Sciatic nerve (tissue), 2 donors: ENCODE data around the gene ZIC4. TPM values are rescaled to one million over a fixed set of nuclear protein-coding genes. Genes with fewer than 3 reads are reported as not detected.

Experiments
- ATAC-seq: fragments of 200-7000 bp; cut with Tn5 transposase; one replicate; pipeline ENCODE4 v1.9.1; 2020; ENCODE audit warnings: mild to moderate bottlenecking, moderate library complexity
- DNase-seq: peaks from one replicate; pipeline ENCODE4 v3.0.0-alpha.2; 2020; ENCODE audit warnings: low spot score
- intact Hi-C: fragments of 100-400 bp; cut with DNase I; formaldehyde crosslinking; loops from one replicate; pipeline ENCODE4 v1.14.2; 2022
- total RNA-seq: library from RNA; stranded (reverse); fragmentation: NEBNext Ultra II Directional; extraction: Animal tissue kit (Norgen Biotek cat#: 25700); gene quantifications from one replicate; pipeline ENCODE4 v1.2.1, GENCODE V29; 2021
- donor health status: DM: no; HTN: no; CAD: no.
- donor health status: DM: no; HTN: no; CAD: no.

ZIC4 gene
- 0.62 TPM for total RNA-seq

DNA sequence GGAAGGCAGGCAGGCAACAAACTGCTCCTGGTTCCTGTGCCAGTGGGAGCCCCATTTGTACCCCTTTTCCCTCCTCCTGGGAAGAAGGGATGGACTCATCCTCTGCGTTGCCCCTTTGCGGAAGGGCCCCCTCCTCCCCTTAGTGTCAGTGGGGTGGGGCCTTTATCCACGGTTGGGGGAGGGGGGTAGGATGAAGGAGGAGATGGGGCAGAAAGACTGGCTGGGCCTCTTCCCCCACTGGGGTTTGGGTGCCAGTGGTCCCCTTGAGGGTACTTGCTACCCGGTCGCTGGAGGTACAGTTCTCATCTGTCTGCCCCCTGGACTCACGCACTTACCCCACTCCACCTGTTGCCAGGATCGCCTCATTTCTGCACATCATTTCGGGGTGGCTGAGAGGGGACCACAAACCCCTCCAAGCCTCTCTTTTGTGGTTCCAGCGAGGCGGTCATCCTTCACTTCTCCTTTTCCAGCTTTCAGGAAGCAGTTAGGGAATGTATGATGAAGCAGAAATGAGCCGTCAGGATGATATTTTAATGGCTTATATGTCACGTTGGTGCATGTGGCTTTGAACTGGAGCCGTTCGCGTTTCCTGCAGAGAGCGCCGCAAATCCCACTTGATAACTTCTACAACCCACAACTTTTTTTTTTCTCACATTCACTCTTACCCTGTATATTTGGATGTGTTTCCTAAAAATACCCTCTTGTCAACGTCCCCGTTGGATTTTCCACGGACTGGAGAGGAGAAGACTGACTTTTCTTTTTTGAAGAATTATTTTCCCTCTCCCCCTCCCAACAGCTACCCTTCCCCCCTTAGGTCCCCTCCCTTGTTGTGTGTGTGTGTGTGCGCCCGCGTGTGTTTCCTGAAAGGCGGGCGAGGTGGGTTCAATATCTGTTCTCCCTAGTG lies at the start of gene ZIC4:
Gene ZIC4 (minus strand): TSS at position 516 of the 904 bp plus-strand sequence. CDS start 3,746 bp downstream, outside the sequence.
- no peak for DNase-seq
- intact Hi-C loops = no loop called here

DNA sequence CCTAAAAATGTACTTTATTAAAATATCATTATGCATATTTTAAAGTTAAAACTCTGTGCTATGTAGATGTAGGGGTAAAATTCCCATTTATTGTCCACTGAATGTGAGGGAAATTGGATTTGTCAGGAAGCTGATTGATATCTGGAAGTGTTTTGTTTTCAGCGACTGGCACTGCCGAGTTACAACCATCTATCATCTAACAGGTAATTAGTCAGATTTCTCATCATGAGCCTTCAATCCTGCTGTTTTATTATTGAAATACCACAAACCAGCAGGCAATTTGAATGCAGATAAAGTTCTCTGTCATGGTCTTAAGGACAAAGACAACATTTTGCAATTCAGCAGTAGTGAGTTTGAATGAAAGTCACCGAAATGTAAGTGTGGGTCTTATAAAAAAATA lies 43.3 kb upstream of the ZIC4 start:
- intact Hi-C loops = loop anchor here (5.0 kb wide), 1 partner anchor 712 kb away; no protein-coding TSS in a partner anchor
- ATAC-seq = no peak
- DNase-seq = no peak

More for the DNA sequence above, at the start of gene ZIC4:
- no peak for ATAC-seq

DNA sequence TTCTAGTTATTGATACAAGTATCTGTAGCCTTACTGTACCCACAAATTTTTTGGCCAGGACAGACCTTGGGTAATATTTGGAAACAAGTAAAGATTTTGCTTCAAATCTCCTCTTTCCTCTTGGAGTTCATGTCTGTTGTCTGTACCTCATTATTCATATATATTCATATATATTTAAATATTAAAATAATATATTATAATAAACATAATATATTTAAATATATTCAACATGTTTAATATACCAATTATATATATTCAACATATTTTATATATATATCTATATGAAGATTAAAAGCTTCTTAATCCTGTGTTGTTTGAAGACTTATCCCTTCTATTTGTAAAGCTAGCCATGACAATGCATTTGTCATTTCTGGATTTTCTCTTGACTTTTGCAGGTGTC lies 40.9 kb upstream of the ZIC4 start:
- intact Hi-C loops = no loop called here
- ATAC-seq (no peak), DNase-seq (no peak)

DNA sequence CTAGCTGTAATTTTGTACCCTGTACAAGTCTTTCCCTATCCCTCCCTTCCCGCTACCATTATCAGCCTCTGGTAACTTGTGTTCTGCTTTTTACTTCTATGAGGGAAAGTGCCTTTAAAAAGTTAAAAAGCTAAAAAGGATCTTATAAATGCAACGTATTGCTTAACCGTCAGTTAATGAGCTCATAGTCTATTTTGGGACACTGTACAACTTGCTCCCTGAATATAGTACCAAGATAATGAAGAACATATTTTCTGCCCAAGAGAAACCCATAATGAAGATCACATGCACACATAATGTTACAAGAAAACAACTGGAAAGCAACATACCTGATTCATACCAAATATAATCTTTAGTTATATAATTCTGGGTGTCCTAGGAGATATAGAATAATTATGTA lies 25.4 kb upstream of the ZIC4 start:
- no peak for DNase-seq
- ATAC-seq = no peak
- intact Hi-C loops = no loop called here

DNA sequence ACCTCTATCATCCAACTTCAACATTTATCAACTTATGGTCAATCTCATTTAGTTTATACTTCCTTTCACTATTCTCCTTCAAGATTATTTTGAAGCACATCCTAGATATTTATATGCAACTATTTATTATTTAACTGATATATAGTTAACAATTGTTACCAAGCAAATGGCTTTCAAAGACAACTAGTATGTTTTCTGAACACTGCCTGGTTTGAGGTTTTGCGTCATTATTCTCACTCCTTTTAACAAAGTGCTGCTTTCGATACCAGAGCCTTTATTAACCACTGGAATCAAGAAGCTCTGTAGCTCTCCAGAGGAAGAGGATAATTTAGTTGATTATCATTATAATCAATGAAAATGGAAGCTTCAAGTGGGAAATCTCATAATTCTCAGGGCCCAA lies 22.4 kb upstream of the ZIC4 start:
- intact Hi-C loops = loop anchor here (10.0 kb wide), 1 partner anchor 54 kb away; no protein-coding TSS in a partner anchor
- ATAC-seq (no peak), DNase-seq (no peak)

DNA sequence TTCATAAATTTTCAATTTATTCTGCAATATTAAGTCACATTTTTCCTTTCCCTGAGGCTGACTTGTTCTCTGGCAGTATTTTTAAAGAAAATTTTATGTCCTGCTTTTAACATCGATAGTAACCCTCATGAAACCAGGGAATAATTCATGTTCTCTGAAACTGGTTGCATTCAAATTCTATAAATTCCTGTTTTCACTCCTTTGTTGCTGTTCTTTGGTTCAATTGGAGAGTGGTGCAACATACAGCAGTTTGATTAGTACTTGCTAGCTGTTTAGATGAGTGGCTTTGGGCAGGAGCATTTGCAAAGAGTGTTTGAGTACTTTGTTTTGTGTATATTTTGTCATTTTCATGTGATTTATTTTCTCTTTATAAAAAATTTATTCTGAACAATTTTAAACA lies 22.0 kb upstream of the ZIC4 start:
- DNase-seq (no peak), ATAC-seq (no peak)
- intact Hi-C loops = loop anchor here (10.0 kb wide), 1 partner anchor 54 kb away; no protein-coding TSS in a partner anchor

DNA sequence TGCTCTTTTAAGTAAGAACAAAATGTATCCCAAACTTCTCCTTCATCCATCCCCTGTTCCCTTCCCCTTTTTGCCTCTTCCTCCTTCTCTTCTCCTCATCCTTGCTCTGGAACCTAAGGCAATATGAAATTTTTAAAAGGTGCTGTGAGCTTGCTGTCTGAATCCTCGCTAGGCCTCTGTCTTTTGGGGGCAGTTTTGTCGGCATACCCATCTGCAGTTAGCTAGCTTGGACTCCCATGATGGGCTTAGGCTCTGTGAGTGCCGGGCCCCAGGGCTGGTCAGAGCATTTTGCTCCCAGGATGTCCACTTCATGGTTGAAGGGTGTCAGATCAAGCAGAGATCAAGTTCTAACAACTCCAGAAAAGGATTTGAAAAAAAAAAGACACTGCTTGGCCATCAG lies 21.4 kb upstream of the ZIC4 start:
- ATAC-seq (no peak), DNase-seq (no peak)
- intact Hi-C loops = loop anchor here (10.0 kb wide), 1 partner anchor 53 kb away; no protein-coding TSS in a partner anchor

DNA sequence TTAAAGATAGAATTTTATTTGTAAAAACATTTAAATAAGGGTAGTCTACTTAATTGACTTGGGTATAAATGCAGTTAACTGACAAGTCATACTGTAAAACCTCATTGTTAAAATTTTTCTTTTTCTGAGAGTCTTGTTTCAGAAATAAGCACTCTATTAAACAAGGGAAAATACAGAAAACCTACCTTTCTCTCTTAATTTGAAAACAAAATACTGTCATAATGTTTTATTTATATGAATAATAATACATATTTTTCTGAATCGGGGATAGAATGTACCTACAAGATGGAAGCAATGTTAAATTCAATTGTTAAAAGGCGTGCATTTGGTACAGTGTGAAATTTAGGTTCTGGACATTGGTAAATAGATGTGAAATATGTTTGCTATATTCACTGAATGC lies 20.6 kb upstream of the ZIC4 start:
- ATAC-seq (no peak), DNase-seq (no peak)
- intact Hi-C loops = loop anchor here (10.0 kb wide), 1 partner anchor 52 kb away; no protein-coding TSS in a partner anchor

DNA sequence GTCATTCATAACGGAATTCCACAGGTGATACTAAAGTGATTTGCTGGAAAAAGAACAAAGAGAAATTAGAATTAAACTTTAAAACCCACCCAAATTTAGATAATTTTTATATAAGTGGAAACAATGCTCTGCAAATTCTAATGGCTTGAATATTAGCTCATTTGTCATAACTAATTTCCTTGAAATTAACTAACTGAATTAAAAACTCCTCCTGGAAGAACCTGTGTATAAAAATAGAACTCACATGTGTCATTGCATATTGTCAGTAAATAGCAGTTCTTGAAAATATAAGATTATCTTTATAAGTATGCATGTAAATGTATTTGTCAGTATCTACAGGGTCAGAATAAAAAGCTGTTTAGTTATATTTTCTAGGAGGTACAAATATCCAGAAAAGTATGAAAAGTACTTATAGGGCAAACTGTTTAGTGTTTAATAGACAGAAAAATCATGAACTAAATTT lies 19.1 kb upstream of the ZIC4 start:
- DNase-seq (no peak), ATAC-seq (no peak)
- intact Hi-C loops = loop anchor here (10.0 kb wide), 1 partner anchor 51 kb away; no protein-coding TSS in a partner anchor

DNA sequence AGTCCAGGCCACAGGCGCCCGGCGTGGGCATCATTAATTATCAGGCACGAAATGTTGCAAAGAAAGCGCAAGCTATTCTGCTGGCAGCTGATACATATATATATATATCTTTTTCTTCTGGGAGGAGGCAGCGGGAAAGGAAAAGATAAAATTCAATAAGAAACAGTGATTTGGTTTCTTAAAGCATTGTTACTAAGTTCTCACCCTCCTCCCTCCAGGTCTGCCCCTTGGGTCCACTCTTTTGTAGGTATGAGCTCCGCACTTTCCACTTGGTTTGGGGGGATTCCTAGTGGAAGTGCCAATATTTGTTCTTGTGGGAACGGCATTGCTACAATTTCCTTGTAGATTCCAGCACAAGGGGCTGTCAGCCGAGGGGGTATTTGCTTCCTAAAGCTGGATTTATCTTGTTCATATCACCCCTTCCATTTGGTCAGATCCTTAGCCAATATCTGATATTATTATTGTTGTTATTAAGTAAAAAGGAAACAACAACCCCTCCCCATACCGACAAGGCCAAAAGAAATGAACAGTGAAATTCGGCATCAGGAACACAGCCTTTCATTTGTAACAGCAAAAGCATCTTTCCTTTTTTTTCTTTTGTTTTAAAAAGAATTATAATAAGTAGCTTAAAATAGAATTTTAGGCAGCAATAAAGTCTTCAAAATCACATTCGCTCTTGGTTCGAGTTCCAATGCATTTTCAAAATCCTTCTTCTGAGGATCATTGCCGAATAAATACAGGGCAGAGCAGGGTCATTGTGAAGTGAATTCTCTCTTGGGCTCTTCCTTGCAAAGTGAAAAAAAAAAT lies 18.4 kb upstream of the ZIC4 start:
- ATAC-seq (no peak), DNase-seq (no peak)
- intact Hi-C loops = loop anchor here (10.0 kb wide), 1 partner anchor 50 kb away; no protein-coding TSS in a partner anchor

DNA sequence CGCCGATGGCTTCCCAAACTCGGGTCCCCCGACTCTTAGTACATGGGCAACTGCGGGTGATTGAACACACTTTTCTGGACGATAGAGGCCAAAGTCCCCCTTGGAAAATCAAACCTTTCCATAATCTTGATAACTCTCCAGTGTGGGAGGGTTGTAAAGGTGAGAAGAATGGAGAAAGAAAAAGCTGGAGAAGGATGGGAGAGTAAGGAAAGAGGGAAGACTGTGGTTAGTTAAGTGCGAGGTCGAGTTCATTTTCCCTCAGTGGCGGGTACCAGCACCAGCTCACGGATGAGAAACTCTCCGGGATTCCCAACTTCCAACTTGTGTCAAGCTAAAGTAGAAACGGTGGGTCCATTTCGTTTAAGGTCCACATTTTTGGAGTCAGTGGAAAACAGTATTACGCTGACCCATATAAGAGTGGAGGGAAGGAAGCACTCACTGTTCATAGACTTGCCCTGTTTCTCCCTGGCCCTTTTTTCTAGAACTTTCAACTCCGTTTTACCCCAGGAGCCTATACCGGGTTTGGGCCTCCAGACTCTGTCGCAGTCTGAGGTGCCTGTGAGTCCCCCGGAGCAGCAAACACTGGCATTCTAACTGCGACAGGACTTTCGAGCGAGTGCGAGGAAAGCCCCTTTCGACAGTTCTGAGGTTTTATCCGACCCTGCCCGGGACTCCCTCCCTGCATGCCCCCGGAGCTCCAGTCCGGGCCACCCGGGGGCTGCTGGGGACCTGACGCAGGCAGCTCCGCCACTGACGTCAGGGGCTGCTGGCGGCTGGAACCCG lies 17.6 kb upstream of the ZIC4 start:
- intact Hi-C loops = loop anchor here (10.0 kb wide), 1 partner anchor 49 kb away; no protein-coding TSS in a partner anchor
- no peak for DNase-seq
- no peak for ATAC-seq

DNA sequence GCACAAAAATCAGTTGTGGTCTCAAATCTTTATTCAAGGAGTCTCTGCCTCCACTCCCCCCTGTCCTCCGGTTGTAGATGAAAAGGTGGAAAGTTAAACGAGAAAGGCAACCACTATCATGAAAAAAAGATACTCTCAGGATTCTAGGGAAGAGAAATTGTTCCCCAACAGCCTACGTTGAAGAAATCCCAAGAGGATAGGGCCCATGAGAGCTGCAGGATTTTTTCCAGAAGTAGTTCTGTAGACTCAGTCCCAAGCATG lies 17.1 kb upstream of the ZIC4 start:
- intact Hi-C loops = loop anchor here (10.0 kb wide), 1 partner anchor 49 kb away; no protein-coding TSS in a partner anchor
- DNase-seq (no peak), ATAC-seq (no peak)

DNA sequence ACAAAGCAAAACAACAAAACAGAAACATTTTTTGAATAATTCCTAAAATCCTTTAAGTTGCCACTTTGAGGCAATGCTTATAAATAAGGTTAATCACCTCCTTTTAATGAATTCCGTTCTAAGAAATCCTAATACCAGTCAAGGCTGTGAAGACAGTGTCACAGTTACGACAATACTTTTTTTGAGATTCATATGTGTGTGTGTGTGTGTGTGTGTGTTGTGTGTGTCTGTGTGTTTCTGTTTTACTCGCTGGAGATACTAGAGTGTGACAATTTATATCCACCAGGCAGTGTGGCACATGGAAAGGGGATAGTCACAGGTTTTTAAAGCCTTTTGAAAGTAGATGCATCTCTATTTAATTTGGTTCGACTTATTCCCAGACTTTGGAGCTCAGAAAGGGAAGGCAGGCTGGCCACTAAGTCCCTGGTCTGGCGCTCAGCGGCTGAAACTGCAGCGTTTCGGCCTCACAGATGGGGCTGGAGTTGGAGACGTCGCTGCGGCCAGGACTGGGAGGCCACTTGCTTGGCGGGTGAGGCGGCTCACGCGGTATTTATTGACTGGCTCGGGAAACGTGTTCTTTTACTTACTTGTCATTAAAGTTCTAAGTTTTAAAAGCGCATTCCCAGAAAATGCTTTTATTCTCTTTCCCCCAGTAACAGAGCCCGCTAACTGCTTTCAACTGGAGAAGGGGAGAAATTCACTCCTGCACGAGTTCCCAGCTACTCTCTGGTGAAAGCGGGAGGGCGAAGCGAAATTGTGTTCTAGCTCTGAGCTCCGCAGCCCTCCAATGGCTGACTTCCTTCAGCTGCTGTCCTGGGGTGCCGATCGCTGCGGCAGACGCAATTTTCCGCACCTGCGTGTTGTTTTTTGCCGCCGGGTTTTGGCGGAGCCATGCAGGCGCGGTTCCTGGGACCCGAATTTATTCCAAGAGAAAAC lies 16.5 kb upstream of the ZIC4 start:
- intact Hi-C loops = loop anchor here (10.0 kb wide), 1 partner anchor 48 kb away; no protein-coding TSS in a partner anchor
- ATAC-seq (no peak), DNase-seq (no peak)

DNA sequence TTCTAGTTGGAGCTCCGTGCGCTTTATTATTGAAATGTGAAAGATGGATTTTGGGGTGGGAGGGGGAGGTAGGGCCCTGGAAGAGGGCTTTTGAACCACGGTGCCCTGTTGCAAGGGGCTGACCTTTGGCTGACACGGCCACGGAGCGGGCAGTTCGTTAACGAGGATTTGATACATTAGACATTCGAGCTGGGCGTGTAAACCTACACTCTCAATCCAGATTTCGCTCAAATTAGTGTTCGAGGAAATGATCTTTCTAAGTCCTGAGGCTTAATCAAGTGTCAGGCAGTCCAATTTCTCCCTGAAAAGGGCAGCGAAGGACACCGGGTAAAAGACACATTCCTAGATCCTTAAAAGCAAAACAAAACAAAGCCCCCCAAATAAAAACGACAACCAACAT lies 15.9 kb upstream of the ZIC4 start:
- DNase-seq (no peak), ATAC-seq (no peak)
- intact Hi-C loops = loop anchor here (10.0 kb wide), 1 partner anchor 47 kb away; no protein-coding TSS in a partner anchor

DNA sequence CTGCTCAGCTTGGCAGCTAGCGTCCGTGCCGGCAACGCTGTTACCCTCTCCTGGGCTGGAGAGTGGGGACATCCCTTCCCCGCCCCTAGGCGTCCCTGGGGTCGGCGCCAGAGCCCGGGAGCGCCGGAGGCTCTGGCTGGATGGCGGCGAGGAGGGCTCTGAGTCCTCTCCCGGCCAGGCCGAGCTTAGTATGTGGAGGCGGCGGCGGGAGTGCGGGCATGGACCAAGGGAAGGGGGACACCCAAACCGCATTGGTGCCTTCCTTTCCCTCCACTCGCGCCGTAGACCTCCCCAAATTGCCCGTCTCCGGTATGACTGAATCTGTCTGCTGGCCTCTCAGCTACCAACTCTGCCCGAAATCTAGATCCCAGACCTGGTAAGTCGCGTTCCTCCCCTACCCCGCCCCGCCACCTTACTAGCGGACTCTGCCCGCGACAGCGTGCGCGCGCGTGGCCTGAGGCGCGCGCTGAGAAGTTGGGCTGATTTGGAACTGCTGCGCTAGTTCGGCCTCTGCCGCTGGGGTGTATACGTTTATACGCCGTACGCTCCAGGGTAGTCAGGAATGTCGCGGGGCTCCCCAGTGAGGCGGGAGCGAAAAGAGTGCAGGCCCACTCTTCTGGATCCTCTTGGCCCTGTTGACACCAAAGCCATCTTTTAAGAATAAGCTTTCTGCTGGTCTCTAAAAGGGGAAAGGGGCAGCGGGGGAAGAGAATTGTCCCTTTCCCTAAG lies 15.0 kb upstream of the ZIC4 start:
- intact Hi-C loops = loop anchor here (10.0 kb wide), 1 partner anchor 47 kb away; no protein-coding TSS in a partner anchor
- DNase-seq (no peak), ATAC-seq (no peak)

DNA sequence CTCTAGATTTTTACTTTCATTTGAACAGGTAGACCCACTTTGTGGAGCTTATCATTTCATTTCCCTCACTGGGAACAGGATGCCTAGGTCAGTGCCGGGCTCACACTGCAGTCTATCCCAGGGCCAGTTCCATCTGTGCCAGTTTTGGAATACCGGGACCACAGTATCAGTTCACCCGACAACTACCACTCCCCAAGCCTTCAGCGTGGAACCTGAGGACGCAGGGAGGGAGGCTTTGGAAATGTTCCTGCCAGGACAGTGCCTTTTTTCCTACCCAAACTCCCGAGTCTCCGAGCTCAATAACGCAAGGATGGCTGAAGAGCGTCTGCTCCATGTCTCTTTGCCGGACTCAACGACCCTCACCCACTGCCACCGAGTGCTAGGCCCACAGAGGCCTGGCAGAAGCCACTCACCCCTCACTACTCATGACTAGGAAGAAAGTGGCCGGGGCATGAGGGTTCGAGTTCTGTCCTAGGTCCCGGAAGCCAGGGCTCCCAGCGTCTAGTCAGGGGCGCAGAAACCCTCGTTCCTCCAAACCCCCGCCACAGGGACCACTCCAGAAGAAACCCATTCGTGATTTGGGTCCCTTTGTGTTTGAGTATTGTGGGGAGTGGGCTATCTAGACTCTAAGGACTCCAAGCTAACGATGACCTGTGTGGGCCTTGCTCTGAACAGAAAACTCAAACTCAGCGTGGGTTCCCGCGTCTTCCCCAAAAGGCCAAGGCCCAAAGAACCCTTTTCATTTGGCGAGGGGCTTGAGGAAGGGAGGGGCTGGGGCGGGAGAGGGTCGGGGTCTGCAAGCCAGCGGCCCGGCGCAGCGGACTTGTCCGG lies 14.2 kb upstream of the ZIC4 start:
- no peak for ATAC-seq
- intact Hi-C loops = loop anchor here (10.0 kb wide), 1 partner anchor 46 kb away; no protein-coding TSS in a partner anchor
- DNase-seq = no peak
